Hematopoietic multipotent progenitor cell treated with erythropoietin and hydrocortisone succinate and interleukin-3 and kit ligand, for 4 days (in vitro differentiated cells): Measurements from ENCODE around the gene RENBP.

Experiments
- DNase-seq: peaks from one replicate; pipeline ENCODE4 v3.0.0-alpha.2; 2015

The RENBP gene

GRCh38 chrX:153931748-153932147 lies 12.7 kb downstream of the RENBP start:
- no peak for DNase-seq

GRCh38 chrX:153931151-153931550 lies 13.3 kb downstream of the RENBP start:
- DNase-seq = no peak

- no peak for DNase-seq
Observed at GRCh38 chrX:153930011-153930910, 14.2 kb downstream of the RENBP start.

GRCh38 chrX:153929576-153929975 lies 14.9 kb downstream of the RENBP start:
- DNase-seq = no peak

GRCh38 chrX:153928846-153929245 lies 15.6 kb downstream of the RENBP start:
- DNase-seq = no peak

- DNase-seq = peak; percentile 98
Observed at GRCh38 chrX:153927922-153928760, 16.3 kb downstream of the RENBP start.

- no peak for DNase-seq
Observed at GRCh38 chrX:153927672-153927921, 16.8 kb downstream of the RENBP start.

GRCh38 chrX:153926858-153927671 lies 17.4 kb downstream of the RENBP start:
- peak; percentile 92 for DNase-seq

- DNase-seq = no peak
Observed at GRCh38 chrX:153926552-153926857, 17.9 kb downstream of the RENBP start.

- DNase-seq = peak; percentile 70
Observed at GRCh38 chrX:153925739-153926551, 18.5 kb downstream of the RENBP start, which contains the start of gene ARHGAP4. TSS of gene ARHGAP4 (minus strand) at chrX:153926264. CDS start at chrX:153926202, 62 bp downstream.

- peak; percentile 59 for DNase-seq
Observed at GRCh38 chrX:153925387-153925738, 19.1 kb downstream of the RENBP start.

GRCh38 chrX:153924149-153924861 lies 20.1 kb downstream of the RENBP start:
- peak; percentile 76 for DNase-seq

GRCh38 chrX:153922932-153923857 lies 21.2 kb downstream of the RENBP start:
- peak; percentile 71 for DNase-seq

GRCh38 chrX:153921511-153922446 lies 22.7 kb downstream of the RENBP start:
- DNase-seq = no peak

GRCh38 chrX:153921070-153921469 lies 23.4 kb downstream of the RENBP start:
- DNase-seq = no peak

- DNase-seq = no peak
Observed at GRCh38 chrX:153920546-153920945, 23.9 kb downstream of the RENBP start.

GRCh38 chrX:153919281-153919680 lies 25.2 kb downstream of the RENBP start:
- DNase-seq = no peak

GRCh38 chrX:153917869-153918268 lies 26.6 kb downstream of the RENBP start:
- no peak for DNase-seq

- no peak for DNase-seq
Observed at GRCh38 chrX:153913701-153914100, 30.7 kb downstream of the RENBP start.

GRCh38 chrX:153913211-153913610 lies 31.2 kb downstream of the RENBP start:
- DNase-seq = no peak
